SK-N-SH (cell line): ENCODE data around the gene PTPRD. TPM values are rescaled to one million over a fixed set of nuclear protein-coding genes. Genes with fewer than 3 reads are reported as not detected.

ENCODE experiments used
- CTCF ChIA-PET: fragments of 300-600, 350-600 bp; formaldehyde crosslinking; extraction: SDS; loops from one replicate; lab custom pipeline; 2021; lab: Yijun Ruan, JAX
- POLR2A ChIA-PET: fragments of 350-600 bp; sonication (Branson Sonifier 250); formaldehyde crosslinking; extraction: SDS; loops from one replicate; lab custom pipeline; 2020; ENCODE audit warnings: antibody characterized with exemption, inconsistent platforms; lab: Yijun Ruan, JAX
- DNase-seq: peaks from one replicate; pipeline ENCODE4 v3.0.0; 2012
- H2AFZ ChIP-seq: fragments of 200-600 bp; sonication (generic); 2 replicates; pipeline ENCODE4 v1.8.1; 2016; ENCODE audit warnings: antibody characterized with exemption, mild to moderate bottlenecking, low read depth
- H3F3A ChIP-seq: fragments of 200-600 bp; sonication (generic); replicated peaks from 2 replicates; pipeline ENCODE3; 2016; ENCODE audit warnings: antibody characterized with exemption, mild to moderate bottlenecking; ENCODE audit not compliant: insufficient read depth
- H3K27ac ChIP-seq, 2 experiments: fragments of 200-500 bp in 1 of 2; fragments of 200-600 bp in 1 of 2; sonication (Bioruptor generic) in 1 of 2; sonication (generic), shearing (Covaris generic) in 1 of 2; 2 replicates each; pipeline versions ENCODE4 v1.5.1 to v1.6.1; 2014 to 2016; ENCODE audit warnings: low read depth in 2 of 2, inconsistent platforms in 1 of 2, low read length in 1 of 2, mild to moderate bottlenecking in 1 of 2, mixed read lengths in 1 of 2
- H3K27me3 ChIP-seq: fragments of 200-600 bp; sonication (generic), shearing (Covaris generic); 2 replicates; pipeline ENCODE4 v1.6.1; 2016; ENCODE audit warnings: mixed run types; ENCODE audit not compliant: insufficient read depth
- H3K36me3 ChIP-seq, 2 experiments: fragments of 200-500 bp in 1 of 2; fragments of 200-600 bp in 1 of 2; sonication (Bioruptor generic) in 1 of 2; sonication (generic) in 1 of 2; replicated peaks in 1 of 2; 2 replicates each; pipeline versions ENCODE3 to v1.5.1; 2014 to 2016; ENCODE audit warnings: low read length in 1 of 2, mild to moderate bottlenecking in 1 of 2; ENCODE audit not compliant: insufficient read depth in 2 of 2, control insufficient read depth in 1 of 2
- H3K4me1 ChIP-seq, 2 experiments: fragments of 200-500 bp in 1 of 2; fragments of 200-600 bp in 1 of 2; sonication (Bioruptor generic) in 1 of 2; sonication (generic), shearing (Covaris generic) in 1 of 2; 2 replicates each; pipeline versions ENCODE4 v1.5.1 to v1.6.1; 2014 to 2016; ENCODE audit warnings: low read depth in 1 of 2, low read length in 1 of 2, mixed run types in 1 of 2; ENCODE audit not compliant: insufficient read depth in 2 of 2, control insufficient read depth in 1 of 2
- H3K4me2 ChIP-seq: fragments of 200-600 bp; sonication (generic), shearing (Covaris generic); 2 replicates; pipeline ENCODE4 v1.6.1; 2017; ENCODE audit warnings: mixed run types
- H3K4me3 ChIP-seq, 2 experiments: fragments of 200-500 bp in 1 of 2; fragments of 200-600 bp in 1 of 2; sonication (Bioruptor generic) in 1 of 2; sonication (generic), shearing (Covaris generic) in 1 of 2; 2 replicates each; pipeline versions ENCODE4 v1.5.1 to v1.8.1; 2014 to 2016; ENCODE audit warnings: low read depth in 2 of 2, inconsistent platforms in 1 of 2, low read length in 1 of 2, mild to moderate bottlenecking in 1 of 2, mixed read lengths in 1 of 2, moderate library complexity in 1 of 2
- H3K79me2 ChIP-seq: fragments of 200-600 bp; sonication (generic); 2 replicates; pipeline ENCODE4 v1.8.1; 2017; ENCODE audit warnings: mild to moderate bottlenecking; ENCODE audit not compliant: insufficient read depth
- H3K9ac ChIP-seq: fragments of 200-600 bp; sonication (generic); 2 replicates; pipeline ENCODE4 v1.6.1; 2017; ENCODE audit warnings: mixed run types
- H3K9me2 ChIP-seq: fragments of 200-600 bp; sonication (generic); 2 replicates; pipeline ENCODE4 v1.6.1; 2017; ENCODE audit warnings: mixed run types
- H3K9me3 ChIP-seq: fragments of 200-600 bp; sonication (generic); 2 replicates; pipeline ENCODE4 v1.6.1; 2017; ENCODE audit warnings: mixed run types, mild to moderate bottlenecking, moderate library complexity
- H4K20me1 ChIP-seq: fragments of 200-600 bp; sonication (generic); 2 replicates; pipeline ENCODE4 v1.6.1; 2017; ENCODE audit warnings: mild to moderate bottlenecking, mixed run types; ENCODE audit not compliant: insufficient read depth
- FOXJ3 ChIP-seq: sonication (generic); formaldehyde crosslinking; IDR thresholded peaks from 2 replicates; pipeline ENCODE4 v1.5.1; 2020; ENCODE audit warnings: mild to moderate bottlenecking, missing genetic modification reagents
- GATA2 ChIP-seq: sonication (generic); formaldehyde crosslinking; IDR thresholded peaks from 2 replicates; pipeline ENCODE4 v1.5.0; 2020; ENCODE audit warnings: mild to moderate bottlenecking, missing genetic modification reagents
- JUND ChIP-seq: IDR thresholded peaks from 2 replicates; pipeline ENCODE4 v1.4.0; 2012
- NFIC ChIP-seq: IDR thresholded peaks from 2 replicates; pipeline ENCODE4 v1.4.0; 2012; ENCODE audit warnings: borderline replicate concordance
- POLR2AphosphoS5 ChIP-seq: IDR thresholded peaks from 2 replicates; pipeline ENCODE4 v1.6.1; 2012; ENCODE audit warnings: low read depth, low read length
- RCOR1 ChIP-seq: fragments of 150-350 bp; IDR thresholded peaks from 2 replicates; pipeline ENCODE4 v1.6.1; 2017; ENCODE audit warnings: antibody characterized with exemption, low read length
- RXRA ChIP-seq: IDR thresholded peaks from 2 replicates; pipeline ENCODE4 v1.4.0; 2012; ENCODE audit warnings: low read depth, mild to moderate bottlenecking, borderline replicate concordance
- SIN3A ChIP-seq: IDR thresholded peaks from 2 replicates; pipeline ENCODE4 v1.6.1; 2012; ENCODE audit warnings: low read depth, mild to moderate bottlenecking, low read length, moderate library complexity, borderline replicate concordance
- TEAD4 ChIP-seq: IDR thresholded peaks from 2 replicates; pipeline ENCODE4 v1.4.0; 2012; ENCODE audit warnings: mild to moderate bottlenecking, borderline replicate concordance; ENCODE audit not compliant: insufficient read depth
- YY1 ChIP-seq: IDR thresholded peaks from 2 replicates; pipeline ENCODE4 v1.4.0; 2012; ENCODE audit warnings: low read depth, mild to moderate bottlenecking
- WGBS: methylation state at CpG from one replicate; pipeline ENCODE4 v1.1.6; 2017; ENCODE audit warnings: low lambda C conversion rate; 5-methylcytosine and 5-hydroxymethylcytosine counted together
- polyA plus RNA-seq, 3 experiments: library from polyadenylated mRNA; depleted of rRNA; stranded (reverse); fragments of >200 nt; gene quantifications; 2 replicates each; pipeline ENCODE4 v1.2.3, GENCODE V29; 2012
- TF ChIP-seq, protein P1 (sequence below): fragments of 200-600 bp; sonication (generic); IDR thresholded peaks from 2 replicates; pipeline ENCODE4 v1.6.1; 2017; ENCODE audit warnings: antibody characterized with exemption, mild to moderate bottlenecking, moderate library complexity
- TF ChIP-seq, protein P2 (sequence below): IDR thresholded peaks from 2 replicates; pipeline ENCODE4 v1.4.0; 2012; ENCODE audit warnings: low read depth
- TF ChIP-seq, protein P3 (sequence below): IDR thresholded peaks from 2 replicates; pipeline ENCODE4 v1.6.1; 2012; ENCODE audit warnings: mild to moderate bottlenecking, low read depth, low read length, moderate library complexity
- TF ChIP-seq, protein P4 (sequence below): IDR thresholded peaks from 2 replicates; pipeline ENCODE4; 2012
- TF ChIP-seq, protein P5 (sequence below): fragments of 150-350 bp; IDR thresholded peaks from 2 replicates; pipeline ENCODE4 v1.6.1; 2017; ENCODE audit warnings: antibody characterized with exemption, low read length, low read depth, borderline replicate concordance
- TF ChIP-seq, protein P6 (sequence below): IDR thresholded peaks from 2 replicates; pipeline ENCODE4 v1.4.0; 2012; ENCODE audit warnings: low read depth, borderline replicate concordance

PTPRD gene
- polyA plus RNA-seq, 1 of the 3 experiments (the other 2 are of a cell fraction): 0.15 TPM

DNA sequence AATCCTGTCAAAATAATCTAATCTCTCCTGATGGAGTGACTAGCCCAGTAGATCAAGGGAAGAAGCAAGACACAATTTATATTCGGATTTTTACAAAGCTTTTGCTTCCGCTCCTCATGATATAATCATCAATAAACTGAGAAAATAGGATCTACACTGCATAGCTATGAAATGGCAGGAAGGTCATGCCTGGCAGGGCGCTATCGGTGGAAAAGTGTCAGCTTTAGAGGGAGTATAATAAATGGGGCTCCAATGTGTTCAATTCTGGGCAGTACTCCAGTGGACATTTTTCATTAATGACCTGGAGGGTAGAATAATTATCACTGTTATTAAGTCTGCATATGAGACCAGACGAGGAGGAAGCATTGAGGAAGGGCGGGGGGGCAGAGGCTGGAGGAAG is 1799.9 kb downstream of the PTPRD start:
- Histone ChIP-seq H2AFZ (no peak overlapping the region), H3K27ac (no peak overlapping the region), H3K36me3 (no peaks in the 10 kb centered on the region)
- TF ChIP-seq, protein P1, sequence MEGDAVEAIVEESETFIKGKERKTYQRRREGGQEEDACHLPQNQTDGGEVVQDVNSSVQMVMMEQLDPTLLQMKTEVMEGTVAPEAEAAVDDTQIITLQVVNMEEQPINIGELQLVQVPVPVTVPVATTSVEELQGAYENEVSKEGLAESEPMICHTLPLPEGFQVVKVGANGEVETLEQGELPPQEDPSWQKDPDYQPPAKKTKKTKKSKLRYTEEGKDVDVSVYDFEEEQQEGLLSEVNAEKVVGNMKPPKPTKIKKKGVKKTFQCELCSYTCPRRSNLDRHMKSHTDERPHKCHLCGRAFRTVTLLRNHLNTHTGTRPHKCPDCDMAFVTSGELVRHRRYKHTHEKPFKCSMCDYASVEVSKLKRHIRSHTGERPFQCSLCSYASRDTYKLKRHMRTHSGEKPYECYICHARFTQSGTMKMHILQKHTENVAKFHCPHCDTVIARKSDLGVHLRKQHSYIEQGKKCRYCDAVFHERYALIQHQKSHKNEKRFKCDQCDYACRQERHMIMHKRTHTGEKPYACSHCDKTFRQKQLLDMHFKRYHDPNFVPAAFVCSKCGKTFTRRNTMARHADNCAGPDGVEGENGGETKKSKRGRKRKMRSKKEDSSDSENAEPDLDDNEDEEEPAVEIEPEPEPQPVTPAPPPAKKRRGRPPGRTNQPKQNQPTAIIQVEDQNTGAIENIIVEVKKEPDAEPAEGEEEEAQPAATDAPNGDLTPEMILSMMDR: no peak
- TF ChIP-seq TEAD4: no peak
- TF ChIP-seq RXRA: no peak
- TF ChIP-seq NFIC: no peak
- no peak for TF ChIP-seq GATA2 (CRISPR knock-in tag)
- TF ChIP-seq, protein P2, sequence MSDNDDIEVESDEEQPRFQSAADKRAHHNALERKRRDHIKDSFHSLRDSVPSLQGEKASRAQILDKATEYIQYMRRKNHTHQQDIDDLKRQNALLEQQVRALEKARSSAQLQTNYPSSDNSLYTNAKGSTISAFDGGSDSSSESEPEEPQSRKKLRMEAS: no peak
- no peak for TF ChIP-seq JUND
- TF ChIP-seq SIN3A: no peak
- TF ChIP-seq, protein P3, sequence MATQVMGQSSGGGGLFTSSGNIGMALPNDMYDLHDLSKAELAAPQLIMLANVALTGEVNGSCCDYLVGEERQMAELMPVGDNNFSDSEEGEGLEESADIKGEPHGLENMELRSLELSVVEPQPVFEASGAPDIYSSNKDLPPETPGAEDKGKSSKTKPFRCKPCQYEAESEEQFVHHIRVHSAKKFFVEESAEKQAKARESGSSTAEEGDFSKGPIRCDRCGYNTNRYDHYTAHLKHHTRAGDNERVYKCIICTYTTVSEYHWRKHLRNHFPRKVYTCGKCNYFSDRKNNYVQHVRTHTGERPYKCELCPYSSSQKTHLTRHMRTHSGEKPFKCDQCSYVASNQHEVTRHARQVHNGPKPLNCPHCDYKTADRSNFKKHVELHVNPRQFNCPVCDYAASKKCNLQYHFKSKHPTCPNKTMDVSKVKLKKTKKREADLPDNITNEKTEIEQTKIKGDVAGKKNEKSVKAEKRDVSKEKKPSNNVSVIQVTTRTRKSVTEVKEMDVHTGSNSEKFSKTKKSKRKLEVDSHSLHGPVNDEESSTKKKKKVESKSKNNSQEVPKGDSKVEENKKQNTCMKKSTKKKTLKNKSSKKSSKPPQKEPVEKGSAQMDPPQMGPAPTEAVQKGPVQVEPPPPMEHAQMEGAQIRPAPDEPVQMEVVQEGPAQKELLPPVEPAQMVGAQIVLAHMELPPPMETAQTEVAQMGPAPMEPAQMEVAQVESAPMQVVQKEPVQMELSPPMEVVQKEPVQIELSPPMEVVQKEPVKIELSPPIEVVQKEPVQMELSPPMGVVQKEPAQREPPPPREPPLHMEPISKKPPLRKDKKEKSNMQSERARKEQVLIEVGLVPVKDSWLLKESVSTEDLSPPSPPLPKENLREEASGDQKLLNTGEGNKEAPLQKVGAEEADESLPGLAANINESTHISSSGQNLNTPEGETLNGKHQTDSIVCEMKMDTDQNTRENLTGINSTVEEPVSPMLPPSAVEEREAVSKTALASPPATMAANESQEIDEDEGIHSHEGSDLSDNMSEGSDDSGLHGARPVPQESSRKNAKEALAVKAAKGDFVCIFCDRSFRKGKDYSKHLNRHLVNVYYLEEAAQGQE: no peak
- no peak for TF ChIP-seq FOXJ3 (CRISPR knock-in tag)
- TF ChIP-seq, protein P4, sequence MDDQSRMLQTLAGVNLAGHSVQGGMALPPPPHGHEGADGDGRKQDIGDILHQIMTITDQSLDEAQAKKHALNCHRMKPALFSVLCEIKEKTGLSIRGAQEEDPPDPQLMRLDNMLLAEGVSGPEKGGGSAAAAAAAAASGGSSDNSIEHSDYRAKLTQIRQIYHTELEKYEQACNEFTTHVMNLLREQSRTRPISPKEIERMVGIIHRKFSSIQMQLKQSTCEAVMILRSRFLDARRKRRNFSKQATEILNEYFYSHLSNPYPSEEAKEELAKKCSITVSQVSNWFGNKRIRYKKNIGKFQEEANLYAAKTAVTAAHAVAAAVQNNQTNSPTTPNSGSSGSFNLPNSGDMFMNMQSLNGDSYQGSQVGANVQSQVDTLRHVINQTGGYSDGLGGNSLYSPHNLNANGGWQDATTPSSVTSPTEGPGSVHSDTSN: no peak
- TF ChIP-seq, protein P5, sequence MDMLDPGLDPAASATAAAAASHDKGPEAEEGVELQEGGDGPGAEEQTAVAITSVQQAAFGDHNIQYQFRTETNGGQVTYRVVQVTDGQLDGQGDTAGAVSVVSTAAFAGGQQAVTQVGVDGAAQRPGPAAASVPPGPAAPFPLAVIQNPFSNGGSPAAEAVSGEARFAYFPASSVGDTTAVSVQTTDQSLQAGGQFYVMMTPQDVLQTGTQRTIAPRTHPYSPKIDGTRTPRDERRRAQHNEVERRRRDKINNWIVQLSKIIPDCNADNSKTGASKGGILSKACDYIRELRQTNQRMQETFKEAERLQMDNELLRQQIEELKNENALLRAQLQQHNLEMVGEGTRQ: no peak
- TF ChIP-seq, protein P6, sequence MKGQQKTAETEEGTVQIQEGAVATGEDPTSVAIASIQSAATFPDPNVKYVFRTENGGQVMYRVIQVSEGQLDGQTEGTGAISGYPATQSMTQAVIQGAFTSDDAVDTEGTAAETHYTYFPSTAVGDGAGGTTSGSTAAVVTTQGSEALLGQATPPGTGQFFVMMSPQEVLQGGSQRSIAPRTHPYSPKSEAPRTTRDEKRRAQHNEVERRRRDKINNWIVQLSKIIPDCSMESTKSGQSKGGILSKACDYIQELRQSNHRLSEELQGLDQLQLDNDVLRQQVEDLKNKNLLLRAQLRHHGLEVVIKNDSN: no peak
- TF ChIP-seq RCOR1: no peak
- TF ChIP-seq YY1: no peak
- no peak for TF ChIP-seq POLR2AphosphoS5
- TF ChIP-seq, all 33 proteins: peak for 0
- DNase-seq: no peak
- Histone ChIP-seq H4K20me1 (no peaks in the 10 kb centered on the region), H3F3A (no peaks in the 10 kb centered on the region), H3K4me3 (no peak overlapping the region), H3K4me2 (no peak overlapping the region), H3K9me3 (no peaks in the 10 kb centered on the region), H3K9me2 (no peaks in the 10 kb centered on the region), H3K79me2 (no peaks in the 10 kb centered on the region), H3K27me3 (no peaks in the 10 kb centered on the region), H3K4me1 (no peaks in the 10 kb centered on the region; a peak in 1 of 4 replicates), H3K9ac (no peak overlapping the region)
- POLR2A ChIA-PET: no interaction called here
- 50% methylated on average over 6 of the region's 6 CpGs for WGBS
- CTCF ChIA-PET: interaction anchor here (0.5 kb wide), 1 partner anchor 39 kb away, joined by 4 read pairs; no protein-coding TSS in a partner anchor
